ENCODE results near the gene PSMF1. TPM values are rescaled to one million over a fixed set of nuclear protein-coding genes. Genes with fewer than 3 reads are reported as not detected.

The PSMF1 gene
- total and polyA plus RNA-seq, 9 of the 15 experiments (the other 6 are each of a cell fraction or from before 2014, with no cell fraction given), result 8.5 to 192 (median 33.2) TPM

- no peak for ATAC-seq
- no peaks in the 10 kb centered on the region for H3K79me2 ChIP-seq (ENCODE audit: control insufficient read depth, insufficient read depth, low read length)
- H3K27ac ChIP-seq (ENCODE audit: extremely low read depth, low read depth, low read length), result no peak overlapping the region
- no peak for FAIRE-seq
- WGBS (ENCODE audit: insufficient coverage, low coverage, missing lambda C conversion rate), result 74% methylated on average over 8 of the region's 8 CpGs
- intact Hi-C loops (cut with micrococcal nuclease) (no loop called here), in situ Hi-C loops (cut with MboI) (no loop called here)
- H4K20me1 ChIP-seq (replicated peaks; ENCODE audit: control insufficient read depth, insufficient read depth, low read length), result no peaks in the 10 kb centered on the region
- H3K9me1 ChIP-seq (ENCODE audit: control insufficient read depth, insufficient read depth, low read length), result no peaks in the 10 kb centered on the region
- TF ChIP-seq ZNF175 (CRISPR knock-in tag; IDR thresholded peaks at IDR 0.05; ENCODE audit: low read depth) (no peak), NR2F6 (CRISPR knock-in tag; IDR thresholded peaks at IDR 0.05) (no peak), ZNF121 (CRISPR knock-in tag; conservative IDR thresholded peaks at IDR 0.05) (peak; percentile 39; the same call in 1 of the 2 replicates)
- no peak for DNase-seq (ENCODE audit: extremely low read depth in 1 of 4, low spot score in 3 of 4)
- no peak overlapping the region for H3K4me2 ChIP-seq (ENCODE audit: insufficient read depth, low read length)
- H3K9ac ChIP-seq (ENCODE audit: insufficient read depth in 1 of 2, low read depth in 2 of 2, low read length in 2 of 2), result no peak overlapping the region
- ChIA-PET CTCF (ENCODE audit: low intra/inter-chr PET ratio) (no interaction called here), POLR2A (interaction anchor here (0.6 kb wide), 1 partner anchor 126 kb away, joined by 3 read pairs; no protein-coding TSS in a partner anchor)
- no peak overlapping the region for H2AFZ ChIP-seq (ENCODE audit: low read depth, low read length)
- no peak overlapping the region for H3K4me3 ChIP-seq
- no peaks in the 10 kb centered on the region for H3K27me3 ChIP-seq (ENCODE audit: control insufficient read depth in 2 of 2, insufficient read depth in 2 of 2, low read length in 2 of 2)
- H3K9me3 ChIP-seq (replicated peaks; ENCODE audit: control insufficient read depth, insufficient read depth, low read depth, low read length), result no peaks in the 10 kb centered on the region
- no peaks in the 10 kb centered on the region for H3K36me3 ChIP-seq (ENCODE audit: control insufficient read depth, insufficient read depth, low read length)
- H3K4me1 ChIP-seq (replicated peaks in 1 of 2; ENCODE audit: control insufficient read depth in 2 of 2, insufficient read depth in 2 of 2, low read length in 2 of 2), result peaks cover 4 to 6% of the 10 kb centered on the region in 2 experiments; a peak in 4 of 5 replicates
- no TSS peak for BruUV-seq (replicated peaks)
Measured at GRCh38 chr20:1205802-1206201, 87.4 kb downstream of the PSMF1 start.

GRCh38 chr20:1206366-1207148, 88.2 kb downstream of the PSMF1 start:
- BruUV-seq (replicated peaks), result no TSS peak
- Histone ChIP-seq H4K20me1 (replicated peaks; ENCODE audit: control insufficient read depth, insufficient read depth, low read length) (no peaks in the 10 kb centered on the region), H3K4me1 (replicated peaks in 1 of 2; ENCODE audit: control insufficient read depth in 2 of 2, insufficient read depth in 2 of 2, low read length in 2 of 2) (peaks cover 4 to 6% of the 10 kb centered on the region in 2 experiments; a peak in 4 of 5 replicates), H3K27ac (ENCODE audit: extremely low read depth, low read depth, low read length) (no peak overlapping the region), H3K79me2 (ENCODE audit: control insufficient read depth, insufficient read depth, low read length) (no peaks in the 10 kb centered on the region), H3K4me2 (ENCODE audit: insufficient read depth, low read length) (no peak overlapping the region), H3K36me3 (ENCODE audit: control insufficient read depth, insufficient read depth, low read length) (no peaks in the 10 kb centered on the region), H3K9me1 (ENCODE audit: control insufficient read depth, insufficient read depth, low read length) (no peaks in the 10 kb centered on the region), H3K9me3 (replicated peaks; ENCODE audit: control insufficient read depth, insufficient read depth, low read depth, low read length) (no peaks in the 10 kb centered on the region), H3K4me3 (no peak overlapping the region), H3K9ac (ENCODE audit: insufficient read depth in 1 of 2, low read depth in 2 of 2, low read length in 2 of 2) (no peak overlapping the region), H3K27me3 (ENCODE audit: control insufficient read depth in 2 of 2, insufficient read depth in 2 of 2, low read length in 2 of 2) (no peaks in the 10 kb centered on the region), H2AFZ (ENCODE audit: low read depth, low read length) (no peak overlapping the region)
- intact Hi-C loops (cut with micrococcal nuclease), result no loop called here
- no peak for TF ChIP-seq MAFG (tag; conservative IDR thresholded peaks at IDR 0.05)
- ATAC-seq, result no peak
- no peak for FAIRE-seq
- DNase-seq (ENCODE audit: extremely low read depth in 1 of 4, low spot score in 3 of 4), result no peak
- WGBS (ENCODE audit: insufficient coverage, low coverage, missing lambda C conversion rate), result 63% methylated on average over 14 of the region's 19 CpGs
- ChIA-PET POLR2A (interaction anchor here (0.6 kb wide), 1 partner anchor 41 kb away, joined by 4 read pairs; no protein-coding TSS in a partner anchor), CTCF (ENCODE audit: low intra/inter-chr PET ratio) (no interaction called here)
- in situ Hi-C loops (cut with MboI), result no loop called here
